Measurements from ENCODE around the gene SBF2.

Gene SBF2

GRCh38 chr11:10314199-10315072, 20.4 kb upstream of the SBF2 start:
- Histone ChIP-seq H3K27me3 (ENCODE audit: control insufficient read depth, insufficient read depth, low read length) (no peaks in the 10 kb centered on the region), H3K4me3 (ENCODE audit: low read length) (no peak overlapping the region), H3K9me3 (replicated peaks; ENCODE audit: low read length) (no peaks in the 10 kb centered on the region), H3K4me1 (ENCODE audit: control insufficient read depth, insufficient read depth, low read length) (peaks cover 6% of the 10 kb centered on the region), H3K36me3 (ENCODE audit: insufficient read depth, low read length) (no peaks in the 10 kb centered on the region), H3K4me2 (ENCODE audit: low read length) (no peak overlapping the region), H3K9ac (ENCODE audit: low read depth, low read length) (no peak overlapping the region)

DNA sequence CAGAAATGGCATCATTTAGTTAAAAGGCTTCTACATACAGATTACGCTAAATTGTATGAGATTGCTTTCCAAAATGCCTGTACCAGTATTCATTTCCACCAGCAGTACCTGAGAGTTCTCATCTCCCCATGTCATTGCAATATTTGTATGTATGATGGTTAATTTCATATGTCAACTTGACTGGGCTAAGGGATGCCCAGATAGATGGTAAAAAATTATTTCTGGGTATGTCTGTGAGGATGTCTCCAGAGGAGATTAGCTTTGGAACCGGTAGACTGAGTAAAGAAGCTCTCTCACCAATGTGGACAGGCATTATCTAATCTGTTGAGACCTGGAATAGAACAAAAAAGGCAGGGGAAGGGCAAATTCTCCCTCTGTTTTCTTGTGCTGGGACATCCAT, 17.8 kb upstream of the SBF2 start:
- peaks cover 6% of the 10 kb centered on the region for H3K36me3 ChIP-seq (ENCODE audit: insufficient read depth, low read length)

GRCh38 chr11:10310301-10310841, 16.4 kb upstream of the SBF2 start:
- peaks cover 20% of the 10 kb centered on the region for H3K36me3 ChIP-seq (ENCODE audit: insufficient read depth, low read length)
- no peak overlapping the region for H3K9ac ChIP-seq (ENCODE audit: low read depth, low read length)
- no peak overlapping the region for H3K4me3 ChIP-seq (ENCODE audit: low read length)
- H3K9me3 ChIP-seq (replicated peaks; ENCODE audit: low read length) = no peaks in the 10 kb centered on the region
- no peak overlapping the region for H3K4me2 ChIP-seq (ENCODE audit: low read length)
- peaks cover 17% of the 10 kb centered on the region for H3K4me1 ChIP-seq (ENCODE audit: control insufficient read depth, insufficient read depth, low read length)
- no peaks in the 10 kb centered on the region for H3K27me3 ChIP-seq (ENCODE audit: control insufficient read depth, insufficient read depth, low read length)

More for the DNA sequence above, 17.8 kb upstream of the SBF2 start:
- Histone ChIP-seq H3K4me2 (ENCODE audit: low read length) (no peak overlapping the region), H3K4me1 (ENCODE audit: control insufficient read depth, insufficient read depth, low read length) (peaks cover 17% of the 10 kb centered on the region), H3K4me3 (ENCODE audit: low read length) (no peak overlapping the region), H3K27me3 (ENCODE audit: control insufficient read depth, insufficient read depth, low read length) (no peaks in the 10 kb centered on the region), H3K9me3 (replicated peaks; ENCODE audit: low read length) (no peaks in the 10 kb centered on the region), H3K9ac (ENCODE audit: low read depth, low read length) (no peak overlapping the region)

GRCh38 chr11:10309163-10310093, 15.4 kb upstream of the SBF2 start:
- peaks cover 23% of the 10 kb centered on the region for H3K36me3 ChIP-seq (ENCODE audit: insufficient read depth, low read length)
- H3K27me3 ChIP-seq (ENCODE audit: control insufficient read depth, insufficient read depth, low read length) = no peaks in the 10 kb centered on the region
- peaks cover 17% of the 10 kb centered on the region for H3K4me1 ChIP-seq (ENCODE audit: control insufficient read depth, insufficient read depth, low read length)
- peak overlapping the region; percentile 82 for H3K4me3 ChIP-seq (ENCODE audit: low read length)
- H3K9ac ChIP-seq (ENCODE audit: low read depth, low read length) = peak overlapping the region; percentile 94
- H3K4me2 ChIP-seq (ENCODE audit: low read length) = peak overlapping the region; percentile 97
- H3K9me3 ChIP-seq (replicated peaks; ENCODE audit: low read length) = no peaks in the 10 kb centered on the region

DNA sequence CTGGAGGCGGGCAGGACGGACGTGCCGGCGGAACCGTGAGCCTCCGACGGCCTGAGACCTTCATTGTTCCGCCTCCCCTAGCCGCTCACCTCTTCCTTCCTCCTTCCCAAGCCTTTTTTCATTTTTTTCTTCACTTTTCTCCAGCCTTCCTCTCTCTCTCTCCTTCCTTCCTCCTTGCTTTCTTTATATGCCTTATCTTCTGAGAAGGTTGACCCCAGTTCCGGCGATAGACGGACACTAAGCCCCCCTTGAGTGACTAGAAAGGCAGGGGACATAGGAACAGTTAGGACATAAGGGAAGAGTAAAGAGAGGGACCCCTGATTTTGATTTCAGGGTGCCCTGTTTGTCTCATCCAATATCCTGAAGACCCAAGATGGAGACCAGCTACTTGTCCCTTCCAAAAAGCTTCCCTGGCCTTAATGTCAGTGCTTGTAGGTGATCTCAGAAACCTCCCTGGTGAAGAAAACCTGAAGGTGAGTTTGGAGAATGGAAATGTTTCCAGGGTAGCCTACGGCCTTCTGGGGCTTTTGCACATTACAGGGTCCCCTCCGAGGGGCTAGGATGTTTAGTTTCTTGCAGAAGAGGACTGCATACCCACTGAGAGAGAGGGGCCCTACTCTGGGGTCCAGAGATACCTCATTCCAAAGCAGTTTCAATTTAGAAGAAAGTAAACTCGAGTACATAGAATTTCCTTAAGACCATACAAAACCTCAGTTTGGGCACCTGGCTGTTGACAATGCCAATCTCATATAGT, 14.4 kb upstream of the SBF2 start:
- peak overlapping the region; percentile 97 for H3K4me2 ChIP-seq (ENCODE audit: low read length)
- peak overlapping the region; percentile 94 for H3K9ac ChIP-seq (ENCODE audit: low read depth, low read length)
- H3K27me3 ChIP-seq (ENCODE audit: control insufficient read depth, insufficient read depth, low read length) = no peaks in the 10 kb centered on the region
- H3K36me3 ChIP-seq (ENCODE audit: insufficient read depth, low read length) = peaks cover 23% of the 10 kb centered on the region
- peak overlapping the region; percentile 82 for H3K4me3 ChIP-seq (ENCODE audit: low read length)
- H3K4me1 ChIP-seq (ENCODE audit: control insufficient read depth, insufficient read depth, low read length) = peaks cover 26% of the 10 kb centered on the region
- no peaks in the 10 kb centered on the region for H3K9me3 ChIP-seq (replicated peaks; ENCODE audit: low read length)

DNA sequence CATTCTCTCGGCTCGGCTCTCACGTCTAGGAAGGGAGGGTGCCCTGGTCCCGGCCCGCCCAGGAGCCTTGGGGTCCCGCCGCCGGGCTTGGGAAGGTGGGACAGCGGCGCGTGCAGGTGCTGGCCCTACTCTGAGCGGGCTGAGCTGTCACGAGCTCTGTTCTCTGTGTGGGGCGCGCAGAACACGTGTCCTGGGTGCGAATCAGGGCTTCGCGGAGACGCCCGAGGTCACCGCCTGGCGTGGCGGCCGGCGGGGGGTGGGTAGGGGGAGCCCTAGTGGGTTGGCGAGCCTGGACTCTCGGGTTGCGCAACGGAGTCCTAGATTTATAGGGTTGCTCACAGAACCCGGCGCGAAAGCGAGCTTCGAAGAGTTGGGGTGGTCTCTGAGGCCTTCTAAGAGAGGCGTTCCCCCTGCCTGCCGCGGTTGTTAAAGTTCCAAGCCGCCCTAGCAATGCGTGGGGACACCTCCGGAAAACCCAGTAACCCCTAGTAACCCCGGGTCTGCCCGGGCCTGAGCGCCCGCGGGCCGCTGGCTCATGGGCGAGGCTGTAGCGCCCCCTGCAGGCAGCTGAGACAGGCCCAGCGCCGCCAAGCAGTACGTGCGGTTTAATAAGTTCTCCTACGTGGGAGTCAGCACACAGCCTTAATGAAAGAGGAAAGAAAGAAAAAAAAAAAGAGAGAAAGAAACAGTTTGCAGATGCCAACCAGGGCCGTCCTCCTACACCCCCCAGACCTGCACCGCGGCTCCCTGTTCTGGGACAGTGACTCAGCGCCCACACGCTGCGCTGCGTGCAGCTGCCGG, 13.6 kb upstream of the SBF2 start:
- peaks cover 30% of the 10 kb centered on the region for H3K4me1 ChIP-seq (ENCODE audit: control insufficient read depth, insufficient read depth, low read length)

GRCh38 chr11:10307022-10307399, 13.0 kb upstream of the SBF2 start:
- Histone ChIP-seq H3K4me1 (ENCODE audit: control insufficient read depth, insufficient read depth, low read length) (peaks cover 35% of the 10 kb centered on the region), H3K27me3 (ENCODE audit: control insufficient read depth, insufficient read depth, low read length) (no peaks in the 10 kb centered on the region), H3K4me3 (ENCODE audit: low read length) (peak overlapping the region; percentile 82), H3K36me3 (ENCODE audit: insufficient read depth, low read length) (peaks cover 23% of the 10 kb centered on the region), H3K4me2 (ENCODE audit: low read length) (peak overlapping the region; percentile 97), H3K9me3 (replicated peaks; ENCODE audit: low read length) (no peaks in the 10 kb centered on the region), H3K9ac (ENCODE audit: low read depth, low read length) (peak overlapping the region; percentile 94)

More for the DNA sequence above, 13.6 kb upstream of the SBF2 start:
- H3K9me3 ChIP-seq (replicated peaks; ENCODE audit: low read length) = no peaks in the 10 kb centered on the region
- peaks cover 23% of the 10 kb centered on the region for H3K36me3 ChIP-seq (ENCODE audit: insufficient read depth, low read length)
- peak overlapping the region; percentile 94 for H3K9ac ChIP-seq (ENCODE audit: low read depth, low read length)
- H3K4me3 ChIP-seq (ENCODE audit: low read length) = peak overlapping the region; percentile 82
- peak overlapping the region; percentile 97 for H3K4me2 ChIP-seq (ENCODE audit: low read length)
- no peaks in the 10 kb centered on the region for H3K27me3 ChIP-seq (ENCODE audit: control insufficient read depth, insufficient read depth, low read length)

GRCh38 chr11:10305964-10306918, 12.2 kb upstream of the SBF2 start:
- Histone ChIP-seq H3K9ac (ENCODE audit: low read depth, low read length) (peak overlapping the region; percentile 94), H3K9me3 (replicated peaks; ENCODE audit: low read length) (no peaks in the 10 kb centered on the region), H3K4me3 (ENCODE audit: low read length) (peak overlapping the region; percentile 82), H3K4me1 (ENCODE audit: control insufficient read depth, insufficient read depth, low read length) (peaks cover 43% of the 10 kb centered on the region), H3K4me2 (ENCODE audit: low read length) (peak overlapping the region; percentile 97), H3K36me3 (ENCODE audit: insufficient read depth, low read length) (peaks cover 23% of the 10 kb centered on the region), H3K27me3 (ENCODE audit: control insufficient read depth, insufficient read depth, low read length) (no peaks in the 10 kb centered on the region)

GRCh38 chr11:10305262-10305963, 11.4 kb upstream of the SBF2 start:
- Histone ChIP-seq H3K9ac (ENCODE audit: low read depth, low read length) (peak overlapping the region; percentile 94), H3K27me3 (ENCODE audit: control insufficient read depth, insufficient read depth, low read length) (no peaks in the 10 kb centered on the region), H3K4me3 (ENCODE audit: low read length) (peak overlapping the region; percentile 82), H3K4me2 (ENCODE audit: low read length) (peak overlapping the region; percentile 97), H3K36me3 (ENCODE audit: insufficient read depth, low read length) (peaks cover 23% of the 10 kb centered on the region), H3K4me1 (ENCODE audit: control insufficient read depth, insufficient read depth, low read length) (peaks cover 49% of the 10 kb centered on the region), H3K9me3 (replicated peaks; ENCODE audit: low read length) (no peaks in the 10 kb centered on the region)
